Skin of body (tissue), 2 donors: Measurements from ENCODE around the gene DNAJC3. TPM values are rescaled to one million over a fixed set of nuclear protein-coding genes. Genes with fewer than 3 reads are reported as not detected.
A peak's percentile ranks its signal among the peaks of the same experiment; 100 is the strongest.
"Not testable (repeated sequence)": the region's sequence is repeated elsewhere in the genome, so short reads cannot be mapped to it uniquely, and the experiment has no call there.

Source experiments
- DNase-seq: peaks from one replicate; lab custom pipeline; 2025; lab: John Stamatoyannopoulos, UW
- total RNA-seq: library from RNA; depleted of rRNA; stranded (reverse); fragments of >200 nt; gene quantifications from one replicate; pipeline ENCODE4 v1.2.3, GENCODE V29; 2014

DNAJC3 gene
- total RNA-seq, 1 donor from 2014 or later = 38.0 TPM

DNA sequence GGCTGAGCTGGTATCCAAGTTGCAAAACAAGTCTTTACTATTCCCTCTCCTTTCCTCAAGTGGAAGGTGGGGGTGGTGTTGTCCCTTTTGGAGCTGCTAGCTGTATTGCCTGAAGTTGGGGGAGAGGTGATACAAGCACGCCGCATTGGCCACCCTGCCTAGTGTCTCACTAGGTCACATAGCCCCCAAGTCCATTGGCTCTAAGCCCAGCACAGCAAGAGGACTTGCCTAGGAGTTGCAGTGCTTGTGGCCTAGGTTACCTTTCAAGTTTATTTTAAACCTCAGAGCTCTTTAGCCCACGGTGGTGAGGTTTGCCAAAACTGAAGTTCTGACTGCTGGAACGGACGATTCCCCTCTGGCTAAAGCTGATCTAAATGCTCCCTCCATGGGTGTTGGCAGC lies 5.3 kb upstream of the DNAJC3 start:
- no peak for DNase-seq

DNA sequence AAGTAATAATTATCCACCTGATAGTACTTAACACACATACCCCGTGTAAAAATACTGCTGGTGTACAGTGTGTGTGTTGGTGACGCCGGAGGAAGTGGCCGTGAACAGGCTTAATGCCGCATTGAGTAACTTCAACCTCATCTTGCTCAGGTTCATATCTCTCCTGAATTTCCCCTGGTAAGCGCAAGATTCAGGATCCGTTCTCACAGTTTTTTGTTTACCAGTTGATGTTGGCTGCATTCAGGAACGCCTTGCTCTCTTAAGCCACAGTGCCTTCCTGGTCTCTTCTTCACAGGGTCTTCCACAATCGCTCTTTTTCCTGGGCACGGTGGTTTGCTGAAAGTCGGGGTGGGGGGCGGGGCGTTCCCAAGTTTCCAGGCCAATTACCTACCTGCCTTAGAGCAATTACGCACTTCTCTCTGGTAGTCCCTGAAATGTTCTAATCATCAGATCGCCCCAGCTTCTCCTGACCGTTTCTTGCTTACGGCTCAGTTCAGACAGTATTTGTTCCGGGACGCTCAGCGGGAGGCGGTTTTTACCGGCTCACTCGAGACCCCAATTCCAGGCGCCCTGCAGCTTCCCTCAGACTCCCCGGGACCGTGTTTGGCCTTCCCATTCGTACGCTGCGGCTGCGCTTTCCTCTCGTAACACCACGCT lies 706 bp upstream of the DNAJC3 start:
- DNase-seq = no peak

DNA sequence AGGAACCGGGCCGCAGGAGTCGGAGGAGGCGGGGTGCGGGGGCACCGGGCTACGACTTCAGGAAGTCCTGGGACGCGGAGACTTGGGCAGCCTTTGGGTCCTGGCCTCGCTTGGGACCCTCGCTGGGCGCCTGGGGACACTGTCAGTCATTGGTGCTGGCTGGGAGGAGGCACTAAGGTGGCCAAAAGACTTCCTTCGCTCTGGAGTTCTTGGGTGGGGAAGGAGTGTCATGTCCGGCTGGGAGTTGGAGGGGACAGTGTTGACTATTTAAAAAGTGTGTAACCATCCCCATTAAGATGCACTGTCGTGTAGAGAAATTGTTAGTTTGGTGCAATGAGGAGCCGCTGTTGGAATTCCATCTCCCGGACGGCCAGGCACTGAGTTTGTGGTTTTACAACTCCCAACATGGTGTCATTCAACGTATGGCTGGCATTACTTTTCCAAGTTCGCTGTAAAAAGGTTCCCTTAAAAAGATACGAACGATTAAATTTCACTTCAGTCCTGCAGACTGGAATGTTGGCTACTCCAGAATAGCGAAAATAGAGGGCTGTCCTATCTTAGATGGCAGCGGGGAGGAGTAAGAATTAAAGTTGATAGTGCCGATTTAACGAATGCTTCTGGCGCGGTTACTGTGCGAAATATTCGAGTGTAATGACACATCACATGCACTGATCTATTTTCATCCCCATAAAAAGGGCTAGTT lies 776 bp downstream of the DNAJC3 start:
- DNase-seq = peak; percentile 22

DNA sequence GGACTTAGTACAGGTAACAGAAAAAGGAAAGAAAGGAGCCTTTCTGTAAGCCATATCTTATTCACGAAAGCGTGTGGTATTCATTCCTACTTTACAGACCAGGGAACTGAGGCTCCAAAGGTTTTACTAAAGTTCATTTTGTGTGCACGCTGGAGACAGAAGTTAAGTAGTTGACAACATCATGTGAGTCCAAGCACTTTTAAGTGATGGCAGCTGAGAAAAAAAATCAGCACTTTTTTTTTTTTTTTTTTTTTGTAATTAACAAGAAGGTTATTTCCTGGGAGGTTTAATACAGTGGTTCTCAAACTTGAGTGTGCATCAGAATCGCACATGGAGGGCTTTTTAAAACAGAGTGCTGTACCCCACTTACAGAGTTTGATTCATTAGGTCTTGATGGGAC lies 2.0 kb downstream of the DNAJC3 start:
- no peak for DNase-seq

DNA sequence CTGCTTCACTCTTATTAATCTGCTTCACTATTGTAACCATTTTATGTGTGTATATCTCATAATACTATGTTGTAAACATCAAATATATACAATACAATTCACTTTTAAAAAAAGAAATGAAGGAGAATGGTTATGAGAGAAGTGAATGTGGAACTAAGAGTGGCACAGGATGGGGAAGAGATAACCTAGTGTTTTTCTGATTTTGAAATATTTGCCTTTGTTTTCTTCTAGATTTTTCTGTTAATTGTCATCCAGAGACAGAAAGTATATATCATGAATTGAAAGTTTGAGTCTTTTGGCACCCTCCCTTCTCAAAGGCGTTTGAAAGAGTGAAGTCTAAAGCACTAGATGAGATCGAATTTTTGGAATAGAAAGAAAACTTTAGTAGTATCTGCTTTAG lies 2.8 kb downstream of the DNAJC3 start:
- DNase-seq = no peak

DNA sequence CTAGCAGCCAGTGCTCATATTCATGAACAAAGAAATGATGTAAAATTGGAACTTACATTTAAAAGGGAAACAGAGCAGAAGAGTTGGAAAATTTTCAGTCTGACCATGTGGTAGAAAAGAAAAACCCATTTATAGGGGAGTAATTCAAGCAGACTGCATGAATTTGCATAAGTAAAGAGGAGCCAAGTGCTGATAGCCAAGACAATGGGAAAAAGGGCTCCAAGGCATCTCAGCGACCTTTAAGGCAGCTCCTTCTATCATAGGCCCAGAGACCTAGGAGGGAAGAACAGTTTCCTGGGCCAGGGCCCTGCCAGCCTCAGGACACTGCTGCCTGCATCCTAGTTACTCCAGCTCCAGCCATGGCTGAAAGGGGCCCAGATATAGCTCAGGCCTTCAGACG lies 7.5 kb downstream of the DNAJC3 start:
- DNase-seq = no peak

DNA sequence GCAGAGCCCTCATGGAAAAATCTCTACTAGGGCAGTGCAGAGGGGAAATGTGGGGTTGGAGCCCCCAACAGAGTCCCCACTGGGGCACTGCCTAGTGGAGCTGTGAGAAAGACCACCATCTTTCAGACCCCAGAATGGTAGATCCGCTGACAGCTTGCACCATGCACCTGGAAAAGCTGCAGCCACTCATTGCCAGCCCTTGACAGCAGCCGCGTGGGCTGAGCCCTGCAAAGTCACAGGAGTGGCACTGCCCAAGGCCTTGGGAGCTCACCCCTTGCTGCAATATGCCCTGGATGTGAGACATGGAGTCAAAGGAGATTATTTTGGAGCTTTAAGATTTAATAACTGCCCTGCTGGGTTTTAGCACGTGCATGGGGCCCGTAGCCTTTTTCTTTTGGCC lies 8.0 kb downstream of the DNAJC3 start:
- not testable (repeated sequence) for DNase-seq

DNA sequence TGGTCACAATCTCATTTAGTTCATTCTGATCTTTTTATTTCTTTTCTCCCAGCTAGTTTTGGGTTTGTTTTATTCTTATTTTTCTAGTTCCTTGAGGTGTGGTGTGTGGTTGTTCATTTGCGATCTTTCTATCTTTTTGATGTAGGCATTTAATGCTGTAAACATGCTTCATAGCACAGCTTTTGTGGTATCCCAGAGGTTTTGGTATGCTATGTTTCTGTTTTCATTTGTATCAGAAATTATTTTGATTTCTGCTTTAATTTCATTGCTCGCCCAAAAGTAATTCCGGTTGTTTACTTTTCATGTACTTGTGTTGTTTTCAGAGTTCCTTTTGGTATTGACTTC lies 12.6 kb downstream of the DNAJC3 start:
- no peak for DNase-seq

DNA sequence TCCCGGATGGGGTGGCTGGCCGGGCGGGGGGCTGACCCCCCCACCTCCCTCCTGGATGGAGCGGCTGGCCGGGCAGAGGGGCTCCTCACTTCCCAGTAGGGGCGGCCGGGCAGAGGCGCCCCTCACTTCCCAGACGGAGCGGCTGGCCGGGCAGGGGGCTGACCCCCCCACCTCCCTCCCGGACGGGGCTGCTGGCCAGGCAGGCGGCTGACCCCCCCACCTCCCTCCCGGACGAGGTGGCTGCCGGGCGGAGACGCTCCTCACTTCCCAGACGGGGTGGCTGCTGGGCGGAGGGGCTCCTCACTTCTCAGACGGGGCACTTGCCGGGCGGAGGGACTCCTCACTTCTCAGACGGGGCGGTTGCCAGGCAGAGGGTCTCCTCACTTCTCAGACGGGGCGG lies 14.0 kb downstream of the DNAJC3 start:
- not testable (repeated sequence) for DNase-seq

DNA sequence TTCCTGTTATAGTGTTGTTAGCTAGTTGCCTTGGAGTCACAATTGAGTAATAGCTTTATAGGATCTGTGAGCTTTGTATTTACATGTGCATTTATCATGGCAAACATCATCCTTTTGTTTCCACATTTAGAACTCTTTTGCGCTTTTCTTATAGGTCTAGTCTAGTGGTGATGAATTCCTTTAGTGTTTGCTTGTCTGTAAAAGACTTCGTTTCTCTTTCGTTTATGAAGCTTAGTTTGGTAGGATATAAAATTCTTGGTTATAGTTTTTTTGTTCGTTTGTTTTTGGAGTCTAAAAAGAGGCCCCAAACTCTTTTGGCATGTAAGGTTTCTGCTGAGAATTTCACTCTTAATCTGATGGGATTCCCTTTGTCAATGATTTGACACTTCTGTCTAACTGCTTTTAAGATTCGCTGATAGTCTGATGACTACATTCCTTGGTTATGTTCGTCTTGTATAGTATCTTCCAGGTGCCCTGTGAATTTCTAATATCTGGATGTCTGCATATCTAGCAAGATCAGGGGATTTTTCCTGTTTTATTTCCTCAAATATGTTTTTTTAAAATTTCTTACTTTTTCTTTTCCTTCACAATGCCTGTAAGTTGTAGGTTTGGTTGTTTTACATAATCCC lies 20.2 kb downstream of the DNAJC3 start:
- DNase-seq = no peak

DNA sequence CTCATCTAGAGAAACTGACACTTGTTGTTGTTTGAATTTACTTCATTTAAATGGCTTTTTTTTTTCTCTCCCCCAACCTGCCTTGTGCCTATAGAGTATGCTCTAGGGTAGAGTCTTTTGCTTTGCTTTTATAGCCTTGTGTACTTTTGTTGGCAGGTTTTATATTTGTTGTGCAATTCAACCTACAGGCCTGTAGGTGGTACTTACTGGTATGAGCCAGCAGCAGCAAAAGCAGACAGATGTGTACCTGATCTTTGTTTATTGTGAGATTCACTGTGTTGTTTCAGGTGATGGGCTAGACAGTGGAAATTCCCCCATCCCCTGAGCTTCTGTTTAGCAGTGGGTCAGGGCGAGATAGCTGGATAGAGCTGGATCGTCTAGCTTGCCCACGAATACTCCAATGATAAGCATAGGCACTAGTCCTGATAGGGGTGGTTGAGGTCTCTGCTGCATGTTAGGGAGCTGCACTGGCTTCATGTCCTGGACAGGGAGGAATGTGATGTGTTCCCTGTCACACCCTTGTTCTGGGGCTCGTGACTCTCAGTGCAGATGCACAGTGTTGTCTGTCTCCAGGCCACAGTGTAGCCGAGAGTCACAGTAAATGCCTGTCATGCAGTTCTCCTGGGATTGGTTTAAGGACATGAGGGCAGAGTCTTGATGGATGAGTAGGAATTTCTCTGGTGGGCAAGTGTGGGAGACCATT lies 21.3 kb downstream of the DNAJC3 start:
- no peak for DNase-seq

DNA sequence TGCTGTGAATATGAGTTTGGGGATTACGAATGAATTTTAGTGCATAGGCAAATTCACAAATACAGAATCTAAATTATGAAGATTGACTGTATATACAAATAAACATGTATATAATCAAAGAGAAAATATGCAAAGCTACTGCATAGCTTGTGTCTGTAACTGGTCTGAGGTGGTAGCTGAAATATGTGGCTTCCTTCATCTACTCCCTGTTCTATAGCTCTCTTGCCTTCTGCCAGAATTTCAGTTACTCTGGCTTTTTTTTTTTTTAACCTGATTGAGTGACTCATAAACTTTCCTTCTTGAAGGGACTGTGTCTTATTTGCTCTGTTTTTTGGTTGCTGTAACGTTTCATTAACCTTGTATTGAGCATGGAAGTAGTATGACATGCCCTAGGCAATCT lies 26.6 kb downstream of the DNAJC3 start:
- no peak for DNase-seq

DNA sequence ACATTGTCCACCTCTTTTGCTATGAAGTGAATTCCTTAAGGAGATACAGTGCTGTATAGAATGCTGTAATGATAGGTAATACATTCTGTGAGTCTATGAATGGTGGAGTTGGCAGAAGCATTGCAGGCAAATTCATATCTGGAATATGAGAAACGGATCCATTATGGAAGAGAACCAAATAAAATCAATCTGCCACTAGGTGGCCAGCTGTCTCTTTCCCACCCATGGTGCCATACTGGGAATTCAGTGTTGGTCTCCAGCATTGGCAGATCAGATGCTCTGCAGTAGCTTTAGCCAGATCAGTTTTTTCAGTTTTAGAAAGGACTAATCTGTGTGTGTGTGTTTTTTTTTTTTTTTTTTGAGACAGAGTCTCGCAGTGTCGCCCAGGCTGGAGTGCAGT lies 27.6 kb downstream of the DNAJC3 start:
- DNase-seq = no peak

DNA sequence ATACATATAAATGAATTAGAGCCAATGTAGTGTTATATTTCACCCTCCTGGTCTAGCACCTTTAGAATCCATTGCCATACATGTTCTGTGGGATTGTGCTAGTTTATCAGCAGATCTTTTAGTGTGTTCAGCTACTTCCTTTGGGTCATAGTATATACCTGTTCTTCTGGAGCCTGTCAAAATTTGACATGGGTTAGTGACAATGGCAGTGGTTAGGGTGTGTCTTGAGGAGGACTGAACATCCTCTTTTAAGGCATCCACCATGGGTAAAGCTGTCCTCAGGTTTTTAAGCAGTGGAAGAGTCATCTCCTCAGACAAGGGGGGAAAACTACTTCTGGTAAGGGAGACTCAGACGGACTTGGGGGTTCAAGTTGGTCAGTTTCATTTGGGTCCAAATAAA lies 29.4 kb downstream of the DNAJC3 start:
- no peak for DNase-seq

DNA sequence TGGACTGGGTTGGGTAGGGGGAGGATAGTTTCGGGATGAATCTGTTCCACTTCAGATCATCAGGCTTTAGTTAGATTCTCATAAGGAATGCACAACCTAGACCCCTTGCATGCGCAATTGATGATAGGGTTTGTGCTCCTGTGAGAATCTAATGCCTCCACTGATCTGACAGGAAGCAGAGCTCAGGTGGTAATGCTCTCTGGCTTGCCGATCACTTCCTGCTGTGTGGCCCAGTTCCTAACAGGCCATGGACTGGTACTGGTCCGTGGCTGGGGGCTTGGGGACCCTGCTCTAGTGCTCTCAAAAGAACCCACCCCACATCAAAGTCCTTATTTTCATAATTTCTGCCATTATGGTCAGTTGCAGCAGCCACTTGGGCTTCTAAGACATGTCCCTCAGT lies 30.1 kb downstream of the DNAJC3 start:
- no peak for DNase-seq

DNA sequence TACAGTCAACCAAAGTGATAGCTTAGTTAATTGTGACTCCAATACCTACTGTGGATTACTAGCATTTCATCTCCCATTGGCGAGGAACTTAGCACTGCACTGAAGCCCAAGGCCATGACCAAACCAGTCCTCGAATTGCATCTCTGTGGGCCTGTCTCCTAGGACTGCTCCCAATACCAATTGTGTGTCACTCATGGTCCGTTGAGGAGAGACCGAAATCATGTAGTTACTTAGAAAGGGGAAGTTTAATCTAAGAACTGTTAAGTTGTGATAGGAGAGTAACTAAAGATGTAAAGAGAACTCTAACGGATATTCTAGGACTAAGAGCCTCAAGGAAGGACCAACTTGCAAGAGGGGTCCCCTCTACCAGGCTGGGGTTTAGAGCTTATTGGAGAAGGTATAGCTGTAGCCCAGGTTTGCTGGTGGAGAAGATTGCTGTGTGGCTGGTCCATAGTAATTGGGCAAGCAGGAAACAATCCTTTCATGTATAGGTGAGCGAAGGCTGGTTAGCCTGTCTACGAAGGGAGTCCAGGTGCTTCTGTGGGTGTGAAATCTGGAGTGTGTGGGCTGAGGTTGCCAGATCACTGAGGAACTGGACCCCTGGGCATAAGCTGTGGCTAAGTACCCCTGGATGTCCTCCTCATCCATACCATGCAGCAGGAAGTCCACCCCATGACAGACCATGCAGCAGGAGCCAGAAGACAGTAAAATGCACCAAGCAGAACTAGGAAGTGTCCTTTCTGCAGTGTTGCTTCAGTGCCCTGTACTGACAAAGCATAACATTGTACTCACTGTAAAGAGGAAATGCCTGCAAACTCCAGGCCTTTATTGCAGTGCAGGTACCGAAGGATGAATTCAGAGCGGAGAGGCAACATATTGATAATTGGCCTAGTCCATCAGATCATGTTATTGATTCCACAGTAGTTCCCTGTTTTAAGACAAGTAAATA lies 30.8 kb downstream of the DNAJC3 start:
- no peak for DNase-seq

DNA sequence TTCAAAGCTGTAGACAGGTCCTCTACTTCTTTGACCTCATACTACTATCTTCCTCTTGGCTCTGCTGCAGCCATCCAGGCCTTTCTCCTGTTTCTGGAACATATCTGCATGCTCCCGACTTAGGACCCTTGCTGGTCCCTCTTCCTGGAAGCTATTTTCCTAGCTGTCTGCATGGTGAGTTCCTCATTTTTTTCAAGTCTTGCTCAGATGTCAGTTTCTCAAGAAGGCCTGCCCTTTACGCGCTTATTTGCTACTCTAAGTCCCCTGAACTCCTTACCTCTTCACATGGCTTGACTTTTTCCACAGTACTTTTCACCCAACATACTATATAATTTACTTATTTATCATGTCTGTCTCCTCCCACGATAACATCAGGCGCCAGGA lies 31.4 kb downstream of the DNAJC3 start:
- no peak for DNase-seq

DNA sequence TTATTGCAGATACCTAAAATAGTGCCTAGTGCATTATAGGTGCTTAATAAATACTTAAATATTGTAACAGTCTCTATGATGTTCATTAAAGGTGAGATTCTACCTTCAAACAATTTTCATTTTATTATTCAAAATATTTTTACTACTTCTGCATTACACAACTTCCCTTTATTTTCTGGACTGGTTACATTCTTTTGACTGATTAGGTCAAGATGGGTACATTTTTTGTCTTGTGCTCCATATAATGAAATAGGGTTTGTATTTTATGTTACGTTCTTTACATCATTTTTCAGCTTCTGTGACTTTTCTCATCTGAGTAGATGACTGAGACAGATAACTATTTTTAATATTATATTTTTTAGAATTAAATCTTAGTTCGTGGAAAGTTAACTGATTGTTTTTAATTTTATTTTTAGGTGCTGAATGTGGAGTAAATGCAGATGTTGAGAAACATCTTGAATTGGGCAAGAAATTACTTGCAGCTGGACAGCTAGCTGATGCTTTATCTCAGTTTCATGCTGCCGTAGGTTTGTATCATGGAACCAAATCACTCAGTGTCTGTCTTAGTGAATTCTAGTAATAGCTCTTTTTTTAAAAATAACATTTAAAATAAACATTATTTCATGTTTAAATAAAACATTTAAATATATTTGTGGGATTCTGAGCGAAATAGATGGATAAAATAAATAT lies 32.0 kb downstream of the DNAJC3 start:
- DNase-seq = peak; percentile 3

DNA sequence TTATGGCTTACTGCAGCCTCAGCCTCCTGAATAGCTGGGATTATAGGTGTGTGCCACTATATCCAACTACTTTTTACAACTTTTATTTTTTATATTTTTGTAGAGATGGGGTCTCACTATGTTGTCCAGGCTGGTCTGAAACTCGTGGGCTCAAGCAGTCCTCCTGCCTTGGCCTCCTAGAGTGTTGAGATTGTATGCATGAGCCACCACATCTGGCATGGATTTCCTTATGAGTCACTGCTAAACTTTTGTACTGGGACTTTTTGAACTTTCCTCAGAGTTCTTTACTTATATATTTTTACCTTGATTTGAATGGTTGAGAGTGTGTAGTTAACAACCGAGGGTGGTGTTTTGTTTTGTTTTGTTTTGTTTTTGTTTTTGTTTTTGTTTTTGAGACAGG lies 33.4 kb downstream of the DNAJC3 start:
- DNase-seq = no peak

DNA sequence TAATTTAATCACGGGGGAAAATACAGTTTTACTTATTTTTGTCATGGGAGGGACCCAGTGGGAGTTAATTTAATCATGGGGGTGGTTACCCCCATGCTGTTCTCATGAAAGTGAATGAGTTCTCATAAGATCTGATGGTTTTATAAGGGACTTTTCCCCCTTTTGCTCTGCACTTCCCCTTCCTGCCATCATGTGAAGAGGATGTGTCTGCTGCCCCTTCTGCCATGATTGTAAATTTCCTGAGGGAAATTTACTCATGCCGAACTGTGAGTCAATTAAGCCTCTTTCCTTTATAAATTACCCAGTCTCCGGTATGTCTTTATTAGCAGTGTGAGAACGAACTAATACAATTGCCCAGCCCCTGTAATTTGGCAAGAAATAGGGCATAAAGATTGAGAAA lies 35.9 kb downstream of the DNAJC3 start:
- not testable (repeated sequence) for DNase-seq

DNA sequence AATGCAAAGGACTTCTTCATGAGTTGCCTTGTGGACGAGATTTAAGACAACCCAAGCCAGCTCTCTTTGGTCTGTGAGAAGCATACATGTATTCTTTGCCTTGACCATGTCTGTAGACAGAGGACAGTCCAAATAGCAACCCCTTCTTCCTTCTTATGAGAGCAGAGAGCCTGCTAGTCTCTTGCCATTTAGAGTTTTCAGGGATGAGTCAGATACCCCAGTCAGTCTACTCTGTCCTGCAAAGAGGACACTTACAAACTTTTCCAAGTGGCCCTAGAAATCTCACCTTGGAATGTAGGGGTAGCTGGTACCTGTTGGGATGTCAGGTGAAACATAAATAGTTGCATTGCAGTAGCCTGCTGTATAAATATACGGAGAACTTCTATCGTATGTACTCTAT lies 36.7 kb downstream of the DNAJC3 start:
- DNase-seq = no peak
